ENCODE results near the gene BBOX1. TPM values are rescaled to one million over a fixed set of nuclear protein-coding genes. Genes with fewer than 3 reads are reported as not detected.

The BBOX1 gene
- total and polyA plus RNA-seq, 2 of the 4 experiments (the other 2 are of a cell fraction), result not detected

- Histone ChIP-seq H3K4me3 (ENCODE audit: insufficient read depth, low read depth, low read length) (no peak overlapping the region), H2BK15ac (ENCODE audit: low read depth, low read length) (no peak overlapping the region), H3K56ac (ENCODE audit: extremely low read depth, insufficient read depth, low read length) (no peak overlapping the region), H3K4me1 (ENCODE audit: control insufficient read depth, insufficient read depth, low read length) (no peaks in the 10 kb centered on the region), H3K9me1 (ENCODE audit: insufficient read depth, low read length) (no peaks in the 10 kb centered on the region), H2BK5ac (ENCODE audit: low read depth, low read length, poor library complexity, severe bottlenecking) (no peak overlapping the region), H3K9me3 (ENCODE audit: control insufficient read depth, insufficient read depth, low read length) (no peaks in the 10 kb centered on the region), H3K79me1 (ENCODE audit: low read depth in 1 of 2, low read length in 2 of 2) (no peaks in the 10 kb centered on the region), H4K8ac (ENCODE audit: low read depth in 2 of 2, low read length in 2 of 2) (no peak overlapping the region), H3K4me2 (ENCODE audit: low read depth, low read length) (no peak overlapping the region), H4K5ac (ENCODE audit: low read depth, low read length) (no peak overlapping the region), H2BK20ac (ENCODE audit: low read depth, low read length) (no peak overlapping the region), H2AK9ac (replicated peaks; ENCODE audit: low read depth, low read length, poor library complexity) (no peak overlapping the region), H3K27me3 (ENCODE audit: control insufficient read depth, insufficient read depth, low read length) (peaks cover 20% of the 10 kb centered on the region), H3K4ac (ENCODE audit: low read depth, low read length) (no peak overlapping the region), H2AK5ac (ENCODE audit: low read depth, low read length) (no peak overlapping the region), H3K27ac (ENCODE audit: insufficient read depth, low read length) (no peak overlapping the region), H3K9ac (ENCODE audit: low read depth, low read length) (no peak overlapping the region), H4K91ac (ENCODE audit: insufficient read depth, low read depth, low read length) (no peak overlapping the region), H3K23ac (ENCODE audit: low read depth, low read length) (no peak overlapping the region), H2BK120ac (ENCODE audit: low read depth, low read length) (no peak overlapping the region), H3K18ac (ENCODE audit: low read depth, low read length) (no peak overlapping the region), H3K14ac (replicated peaks; ENCODE audit: low read depth, low read length) (no peak overlapping the region), H2AFZ (replicated peaks; ENCODE audit: low read length, poor library complexity) (no peak overlapping the region), H4K20me1 (ENCODE audit: insufficient read depth, low read length) (no peaks in the 10 kb centered on the region), H3K36me3 (ENCODE audit: control insufficient read depth, insufficient read depth, low read length) (no peaks in the 10 kb centered on the region)
- ChIA-PET POLR2A (ENCODE audit: unreplicated experiment) (no interaction called here), CTCF (interaction anchor here (0.6 kb wide), 1 partner anchor 31 kb away, joined by 3 read pairs; no protein-coding TSS in a partner anchor)
- DNase-seq, result no peak
- ATAC-seq (ENCODE audit: low read depth), result no peak
- intact Hi-C loops (cut with micrococcal nuclease), result no loop called here
- WGBS, 2 experiments (ENCODE audit: extremely low coverage in 2 of 2, insufficient read length in 1 of 2), result no CpG with 5 or more reads among the region's 1 CpG
- dilution Hi-C loops (cut with HindIII; ENCODE audit: low sequenced_read_pairs, unreplicated experiment), result no loop called here
- TF ChIP-seq POLR2A (IDR thresholded peaks at IDR 0.05; ENCODE audit: low read depth, low read length) (no peak), ELK1 (IDR thresholded peaks at IDR 0.05; ENCODE audit: borderline replicate concordance, low read depth, low read length) (no peak), BHLHE40 (IDR thresholded peaks at IDR 0.05; ENCODE audit: low read depth, low read length) (no peak), USF2 (IDR thresholded peaks at IDR 0.05; ENCODE audit: low read depth, low read length) (no peak), RAD21 (IDR thresholded peaks at IDR 0.05; ENCODE audit: low read length) (no peak), FOS (IDR thresholded peaks at IDR 0.05; ENCODE audit: low read depth, low read length) (no peak)
- in situ Hi-C loops (cut with MboI; ENCODE audit: low sequenced_read_pairs), result no loop called here
- BruUV-seq (replicated peaks), result no TSS peak
These were observed 132.9 kb downstream of the BBOX1 start for GRCh38 chr11:27173545-27173944.

Data from IMR-90 (cell line).